ENCODE data around the gene PJA2.

DNA sequence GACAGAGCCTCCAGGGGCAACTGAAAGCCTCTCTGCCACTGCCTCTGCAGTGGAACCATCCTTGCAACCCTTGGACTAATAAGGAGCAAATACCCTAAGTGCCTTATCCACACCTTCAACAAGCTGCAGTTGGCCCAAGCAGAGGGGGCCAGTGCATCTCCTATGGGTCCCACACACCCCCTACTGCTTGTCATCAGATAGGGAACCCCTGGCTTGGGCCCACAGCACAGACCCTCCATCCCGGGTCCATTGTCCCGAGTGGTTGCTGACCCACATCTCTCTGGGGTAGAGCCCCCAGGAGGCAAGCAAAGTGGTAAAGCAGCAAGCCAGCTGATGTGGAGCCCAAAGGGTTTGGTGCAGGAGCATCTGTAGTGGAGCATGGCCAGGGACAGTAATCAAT, 119.5 kb downstream of the PJA2 start:
- TF ChIP-seq POLR2A (IDR thresholded peaks at IDR 0.05) (no peak), EP300 (IDR thresholded peaks at IDR 0.05) (no peak)
- TF ChIP-seq, protein P1, sequence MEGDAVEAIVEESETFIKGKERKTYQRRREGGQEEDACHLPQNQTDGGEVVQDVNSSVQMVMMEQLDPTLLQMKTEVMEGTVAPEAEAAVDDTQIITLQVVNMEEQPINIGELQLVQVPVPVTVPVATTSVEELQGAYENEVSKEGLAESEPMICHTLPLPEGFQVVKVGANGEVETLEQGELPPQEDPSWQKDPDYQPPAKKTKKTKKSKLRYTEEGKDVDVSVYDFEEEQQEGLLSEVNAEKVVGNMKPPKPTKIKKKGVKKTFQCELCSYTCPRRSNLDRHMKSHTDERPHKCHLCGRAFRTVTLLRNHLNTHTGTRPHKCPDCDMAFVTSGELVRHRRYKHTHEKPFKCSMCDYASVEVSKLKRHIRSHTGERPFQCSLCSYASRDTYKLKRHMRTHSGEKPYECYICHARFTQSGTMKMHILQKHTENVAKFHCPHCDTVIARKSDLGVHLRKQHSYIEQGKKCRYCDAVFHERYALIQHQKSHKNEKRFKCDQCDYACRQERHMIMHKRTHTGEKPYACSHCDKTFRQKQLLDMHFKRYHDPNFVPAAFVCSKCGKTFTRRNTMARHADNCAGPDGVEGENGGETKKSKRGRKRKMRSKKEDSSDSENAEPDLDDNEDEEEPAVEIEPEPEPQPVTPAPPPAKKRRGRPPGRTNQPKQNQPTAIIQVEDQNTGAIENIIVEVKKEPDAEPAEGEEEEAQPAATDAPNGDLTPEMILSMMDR (IDR thresholded peaks at IDR 0.05), result no peak
